GM12878 (cell line): ENCODE data around the gene OSBPL3. TPM values are rescaled to one million over a fixed set of nuclear protein-coding genes. Genes with fewer than 3 reads are reported as not detected.

Source experiments
- FOXK2 ChIP-seq: fragments of 450-650 bp; IDR thresholded peaks from 2 replicates; pipeline ENCODE4 v1.6.1; 2017; ENCODE audit warnings: mild to moderate bottlenecking, moderate library complexity
- JUND ChIP-seq: IDR thresholded peaks from 2 replicates; pipeline ENCODE4 v1.6.1; 2012; ENCODE audit warnings: low read depth, mild to moderate bottlenecking, low read length, improper control_type of control experiment, moderate library complexity
- POLR2AphosphoS5 ChIP-seq: IDR thresholded peaks from 2 replicates; pipeline ENCODE4 v1.6.1; 2011; ENCODE audit warnings: mild to moderate bottlenecking, low read length, inconsistent platforms
- RAD21 ChIP-seq: IDR thresholded peaks from 2 replicates; pipeline ENCODE4 v1.6.1; 2011; ENCODE audit warnings: mild to moderate bottlenecking, low read depth, low read length, moderate library complexity; ENCODE audit not compliant: insufficient read depth
- RUNX3 ChIP-seq: IDR thresholded peaks from 2 replicates; pipeline ENCODE4 v1.6.1; 2012; ENCODE audit warnings: low read length, inconsistent platforms
- SMARCA5 ChIP-seq: fragments of 450-650 bp; IDR thresholded peaks from 2 replicates; pipeline ENCODE4 v1.6.1; 2017; ENCODE audit warnings: mild to moderate bottlenecking
- STAT3 ChIP-seq: IDR thresholded peaks from 2 replicates; pipeline ENCODE4 v1.6.1; 2011; ENCODE audit warnings: low read depth, low read length, improper control_type of control experiment
- TAF1 ChIP-seq: IDR thresholded peaks from 2 replicates; pipeline ENCODE4 v1.6.1; 2011; ENCODE audit warnings: mild to moderate bottlenecking, low read depth, low read length, borderline replicate concordance
- TBL1XR1 ChIP-seq: IDR thresholded peaks from 2 replicates; pipeline ENCODE4 v1.6.1; 2012; ENCODE audit warnings: low read depth, low read length, improper control_type of control experiment
- YBX1 ChIP-seq: fragments of 450-650 bp; IDR thresholded peaks from 2 replicates; pipeline ENCODE4 v1.6.1; 2016; ENCODE audit warnings: antibody characterized with exemption
- polyA plus RNA-seq, 11 experiments: library from polyadenylated mRNA; depleted of rRNA in 4 of 11; unstranded in 6 of 11; stranded (reverse) in 5 of 11; fragments of >200 nt; fragmentation: Nextera tagmentation in 4 of 11; fragmentation: Illumina TruSeq in 1 of 11; extraction: Ambion mirVana in 4 of 11; extraction: Trizol in 1 of 11; gene quantifications; 1 replicate in 1 of 11; 2 replicates in 10 of 11; pipeline versions ENCODE4 v1.2.1 to v1.2.3, GENCODE V29; 2011 to 2016; ENCODE audit warnings: inconsistent platforms in 2 of 11, missing spikeins in 2 of 11, low read depth in 1 of 11
- total RNA-seq, 4 experiments: library from RNA; depleted of rRNA in 3 of 4; stranded (reverse); fragments of >200 nt in 3 of 4; fragmentation: Illumina TruSeq in 1 of 4; extraction: Trizol in 1 of 4; gene quantifications; 2 replicates each; pipeline versions ENCODE4 v1.2.1 to v1.2.3, GENCODE V29; 2013 to 2021
- TF ChIP-seq, protein P1 (sequence below): fragments of 450-650 bp; IDR thresholded peaks from 2 replicates; pipeline ENCODE4 v1.6.1; 2018; ENCODE audit warnings: borderline replicate concordance, mild to moderate bottlenecking; ENCODE audit not compliant: partially characterized antibody
- TF ChIP-seq, protein P2 (sequence below): fragments of 450-650 bp; formaldehyde crosslinking; IDR thresholded peaks from 2 replicates; pipeline ENCODE4 v1.5.0; 2022; ENCODE audit warnings: mild to moderate bottlenecking, missing genetic modification characterization

OSBPL3 gene
- total and polyA plus RNA-seq, 10 of the 15 experiments (the other 5 are each of a cell fraction or from before 2014, with no cell fraction given) = 6.1 to 46.6 (median 27.0) TPM

DNA sequence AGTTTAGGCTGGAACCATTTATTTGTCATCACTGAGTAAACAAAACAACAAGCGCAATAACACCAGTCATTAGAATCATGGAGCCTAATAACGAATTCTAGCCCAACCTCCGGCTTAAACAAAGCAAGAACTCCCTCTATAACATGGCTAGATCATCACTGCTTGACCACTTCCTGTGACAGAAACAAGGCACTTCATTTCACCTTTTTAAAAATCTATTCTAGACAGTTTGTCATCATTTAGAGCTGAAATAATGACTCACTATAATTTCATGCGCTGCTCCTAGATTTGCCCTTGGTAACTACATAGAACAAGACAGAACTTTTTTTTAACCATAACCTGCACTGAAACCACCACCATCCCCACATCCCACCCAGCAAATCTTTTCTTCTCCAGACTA, 81.3 kb downstream of the OSBPL3 start (continued):
- TF ChIP-seq JUND = no peak
- TF ChIP-seq, protein P1, sequence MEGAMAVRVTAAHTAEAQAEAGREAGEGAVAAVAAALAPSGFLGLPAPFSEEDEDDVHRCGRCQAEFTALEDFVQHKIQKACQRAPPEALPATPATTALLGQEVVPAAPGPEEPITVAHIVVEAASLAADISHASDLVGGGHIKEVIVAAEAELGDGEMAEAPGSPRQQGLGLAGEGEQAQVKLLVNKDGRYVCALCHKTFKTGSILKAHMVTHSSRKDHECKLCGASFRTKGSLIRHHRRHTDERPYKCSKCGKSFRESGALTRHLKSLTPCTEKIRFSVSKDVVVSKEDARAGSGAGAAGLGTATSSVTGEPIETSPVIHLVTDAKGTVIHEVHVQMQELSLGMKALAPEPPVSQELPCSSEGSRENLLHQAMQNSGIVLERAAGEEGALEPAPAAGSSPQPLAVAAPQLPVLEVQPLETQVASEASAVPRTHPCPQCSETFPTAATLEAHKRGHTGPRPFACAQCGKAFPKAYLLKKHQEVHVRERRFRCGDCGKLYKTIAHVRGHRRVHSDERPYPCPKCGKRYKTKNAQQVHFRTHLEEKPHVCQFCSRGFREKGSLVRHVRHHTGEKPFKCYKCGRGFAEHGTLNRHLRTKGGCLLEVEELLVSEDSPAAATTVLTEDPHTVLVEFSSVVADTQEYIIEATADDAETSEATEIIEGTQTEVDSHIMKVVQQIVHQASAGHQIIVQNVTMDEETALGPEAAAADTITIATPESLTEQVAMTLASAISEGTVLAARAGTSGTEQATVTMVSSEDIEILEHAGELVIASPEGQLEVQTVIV = no peak
- TF ChIP-seq FOXK2 = no peak
- peak; percentile 46; the same call in 1 of the 2 replicates for TF ChIP-seq TBL1XR1
- TF ChIP-seq SMARCA5 = no peak
- TF ChIP-seq, protein P2, sequence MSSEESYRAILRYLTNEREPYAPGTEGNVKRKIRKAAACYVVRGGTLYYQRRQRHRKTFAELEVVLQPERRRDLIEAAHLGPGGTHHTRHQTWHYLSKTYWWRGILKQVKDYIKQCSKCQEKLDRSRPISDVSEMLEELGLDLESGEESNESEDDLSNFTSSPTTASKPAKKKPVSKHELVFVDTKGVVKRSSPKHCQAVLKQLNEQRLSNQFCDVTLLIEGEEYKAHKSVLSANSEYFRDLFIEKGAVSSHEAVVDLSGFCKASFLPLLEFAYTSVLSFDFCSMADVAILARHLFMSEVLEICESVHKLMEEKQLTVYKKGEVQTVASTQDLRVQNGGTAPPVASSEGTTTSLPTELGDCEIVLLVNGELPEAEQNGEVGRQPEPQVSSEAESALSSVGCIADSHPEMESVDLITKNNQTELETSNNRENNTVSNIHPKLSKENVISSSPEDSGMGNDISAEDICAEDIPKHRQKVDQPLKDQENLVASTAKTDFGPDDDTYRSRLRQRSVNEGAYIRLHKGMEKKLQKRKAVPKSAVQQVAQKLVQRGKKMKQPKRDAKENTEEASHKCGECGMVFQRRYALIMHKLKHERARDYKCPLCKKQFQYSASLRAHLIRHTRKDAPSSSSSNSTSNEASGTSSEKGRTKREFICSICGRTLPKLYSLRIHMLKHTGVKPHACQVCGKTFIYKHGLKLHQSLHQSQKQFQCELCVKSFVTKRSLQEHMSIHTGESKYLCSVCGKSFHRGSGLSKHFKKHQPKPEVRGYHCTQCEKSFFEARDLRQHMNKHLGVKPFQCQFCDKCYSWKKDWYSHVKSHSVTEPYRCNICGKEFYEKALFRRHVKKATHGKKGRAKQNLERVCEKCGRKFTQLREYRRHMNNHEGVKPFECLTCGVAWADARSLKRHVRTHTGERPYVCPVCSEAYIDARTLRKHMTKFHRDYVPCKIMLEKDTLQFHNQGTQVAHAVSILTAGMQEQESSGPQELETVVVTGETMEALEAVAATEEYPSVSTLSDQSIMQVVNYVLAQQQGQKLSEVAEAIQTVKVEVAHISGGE (CRISPR knock-in tag) = no peak
- TF ChIP-seq STAT3 = no peak
- TF ChIP-seq YBX1 = no peak
- peak; percentile 89 for TF ChIP-seq RUNX3
- TF ChIP-seq RAD21 = 0 out of 2 replicates have a peak, but pooled peaks have one; percentile 1
- TF ChIP-seq POLR2AphosphoS5 = no peak
- no peak for TF ChIP-seq TAF1
